ENCODE measurements around the gene ARHGEF19. TPM values are rescaled to one million over a fixed set of nuclear protein-coding genes. Genes with fewer than 3 reads are reported as not detected.
A peak's percentile ranks its signal among the peaks of the same experiment; 100 is the strongest.

ARHGEF19 gene
- total and polyA plus RNA-seq, 2 of the 13 experiments (the other 11 are each of a cell fraction or from before 2014, with no cell fraction given) = 1.7 to 1.8 TPM

DNA sequence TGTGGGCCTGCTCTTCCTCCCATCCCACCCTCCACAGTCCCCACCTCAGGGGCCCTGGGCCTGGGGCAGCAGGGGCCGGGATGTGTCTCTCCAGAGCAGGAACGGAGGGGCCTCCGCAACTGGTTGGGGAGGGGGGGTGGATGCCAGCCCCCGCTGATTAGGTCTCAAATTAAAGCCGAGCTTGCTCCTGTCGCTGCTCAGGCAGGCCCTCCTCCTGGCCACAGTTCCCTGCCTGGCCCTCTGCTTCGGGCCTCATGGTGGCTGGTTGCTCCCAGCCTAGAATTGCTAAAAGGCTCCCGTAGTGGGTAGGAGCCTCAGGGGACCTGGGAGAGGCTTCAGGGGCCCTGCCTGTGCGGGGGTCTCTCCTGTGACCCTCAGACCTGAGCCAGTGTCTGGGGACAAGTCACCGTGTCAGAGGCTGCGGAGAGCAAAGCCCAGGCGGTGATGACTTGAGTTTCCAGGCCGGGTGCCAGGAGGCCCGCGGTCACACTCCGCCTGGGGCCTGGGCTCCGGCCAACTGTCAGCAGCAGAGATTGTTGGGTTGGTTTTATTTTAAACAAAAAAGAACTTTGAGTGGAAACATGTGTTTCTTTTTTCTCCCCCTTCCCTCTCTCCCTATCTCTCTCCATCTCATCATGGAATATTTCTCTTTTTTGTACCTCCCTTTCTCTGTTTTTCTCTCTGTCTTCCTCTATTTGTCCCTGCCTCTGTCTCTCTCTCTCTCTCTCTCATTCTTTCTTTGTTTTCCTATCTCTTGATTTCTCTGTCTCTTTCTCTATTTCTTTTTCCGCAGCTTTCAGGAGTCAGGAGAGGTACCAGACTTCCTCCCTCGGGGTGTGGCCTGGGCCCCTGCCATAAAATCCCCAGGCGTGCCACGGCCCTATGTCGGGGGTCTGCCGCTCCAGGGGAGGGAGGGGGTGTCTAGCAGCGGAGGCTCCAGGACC lies 36.6 kb downstream of the ARHGEF19 start (continued):
- TF ChIP-seq, protein P1, sequence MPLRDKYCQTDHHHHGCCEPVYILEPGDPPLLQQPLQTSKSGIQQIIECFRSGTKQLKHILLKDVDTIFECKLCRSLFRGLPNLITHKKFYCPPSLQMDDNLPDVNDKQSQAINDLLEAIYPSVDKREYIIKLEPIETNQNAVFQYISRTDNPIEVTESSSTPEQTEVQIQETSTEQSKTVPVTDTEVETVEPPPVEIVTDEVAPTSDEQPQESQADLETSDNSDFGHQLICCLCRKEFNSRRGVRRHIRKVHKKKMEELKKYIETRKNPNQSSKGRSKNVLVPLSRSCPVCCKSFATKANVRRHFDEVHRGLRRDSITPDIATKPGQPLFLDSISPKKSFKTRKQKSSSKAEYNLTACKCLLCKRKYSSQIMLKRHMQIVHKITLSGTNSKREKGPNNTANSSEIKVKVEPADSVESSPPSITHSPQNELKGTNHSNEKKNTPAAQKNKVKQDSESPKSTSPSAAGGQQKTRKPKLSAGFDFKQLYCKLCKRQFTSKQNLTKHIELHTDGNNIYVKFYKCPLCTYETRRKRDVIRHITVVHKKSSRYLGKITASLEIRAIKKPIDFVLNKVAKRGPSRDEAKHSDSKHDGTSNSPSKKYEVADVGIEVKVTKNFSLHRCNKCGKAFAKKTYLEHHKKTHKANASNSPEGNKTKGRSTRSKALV (CRISPR knock-in tag; IDR thresholded peaks at IDR 0.05) = peak; percentile 64; the same call in 1 of the 2 replicates
- TF ChIP-seq ZNF563 (CRISPR knock-in tag; IDR thresholded peaks at IDR 0.05) (peak; percentile 61; the same call in 1 of the 2 replicates), MED8 (CRISPR knock-in tag; IDR thresholded peaks at IDR 0.05; ENCODE audit: insufficient replicate concordance) (no peak), ZFP37 (CRISPR knock-in tag; IDR thresholded peaks at IDR 0.05; ENCODE audit: borderline replicate concordance) (no peak), ZNF713 (CRISPR knock-in tag; IDR thresholded peaks at IDR 0.05) (no peak), KMT2B (CRISPR knock-in tag; IDR thresholded peaks at IDR 0.05) (no peak; the same call in 1 of the 2 replicates), NFKB2 (CRISPR knock-in tag; IDR thresholded peaks at IDR 0.05; ENCODE audit: borderline replicate concordance) (peak; percentile 72), PCBP1 (IDR thresholded peaks at IDR 0.05; ENCODE audit: borderline replicate concordance, low read depth, low read length) (0 out of 2 replicates have a peak, but pooled peaks have one; percentile 5), ZNF75D (CRISPR knock-in tag; IDR thresholded peaks at IDR 0.05; ENCODE audit: borderline replicate concordance) (no peak), ISL2 (CRISPR knock-in tag; IDR thresholded peaks at IDR 0.05) (no peak), ZNF660 (CRISPR knock-in tag; IDR thresholded peaks at IDR 0.05; ENCODE audit: borderline replicate concordance, low read depth) (no peak), RXRA (CRISPR knock-in tag; IDR thresholded peaks at IDR 0.05) (peak; percentile 52; the same call in 1 of the 2 replicates), MAFF (IDR thresholded peaks at IDR 0.05; ENCODE audit: low read depth, low read length) (no peak), ZNF644 (CRISPR knock-in tag; IDR thresholded peaks at IDR 0.05; ENCODE audit: low read depth) (no peak), AKAP8 (CRISPR knock-in tag; IDR thresholded peaks at IDR 0.05) (no peak)
- TF ChIP-seq, protein P2, sequence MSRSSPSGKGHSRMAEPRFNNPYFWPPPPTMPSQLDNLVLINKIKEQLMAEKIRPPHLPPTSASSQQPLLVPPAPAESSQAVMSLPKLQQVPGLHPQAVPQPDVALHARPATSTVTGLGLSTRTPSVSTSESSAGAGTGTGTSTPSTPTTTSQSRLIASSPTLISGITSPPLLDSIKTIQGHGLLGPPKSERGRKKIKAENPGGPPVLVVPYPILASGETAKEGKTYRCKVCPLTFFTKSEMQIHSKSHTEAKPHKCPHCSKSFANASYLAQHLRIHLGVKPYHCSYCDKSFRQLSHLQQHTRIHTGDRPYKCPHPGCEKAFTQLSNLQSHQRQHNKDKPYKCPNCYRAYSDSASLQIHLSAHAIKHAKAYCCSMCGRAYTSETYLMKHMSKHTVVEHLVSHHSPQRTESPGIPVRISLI (CRISPR knock-in tag; IDR thresholded peaks at IDR 0.05; ENCODE audit: borderline replicate concordance) = no peak
- TF ChIP-seq, protein P3, sequence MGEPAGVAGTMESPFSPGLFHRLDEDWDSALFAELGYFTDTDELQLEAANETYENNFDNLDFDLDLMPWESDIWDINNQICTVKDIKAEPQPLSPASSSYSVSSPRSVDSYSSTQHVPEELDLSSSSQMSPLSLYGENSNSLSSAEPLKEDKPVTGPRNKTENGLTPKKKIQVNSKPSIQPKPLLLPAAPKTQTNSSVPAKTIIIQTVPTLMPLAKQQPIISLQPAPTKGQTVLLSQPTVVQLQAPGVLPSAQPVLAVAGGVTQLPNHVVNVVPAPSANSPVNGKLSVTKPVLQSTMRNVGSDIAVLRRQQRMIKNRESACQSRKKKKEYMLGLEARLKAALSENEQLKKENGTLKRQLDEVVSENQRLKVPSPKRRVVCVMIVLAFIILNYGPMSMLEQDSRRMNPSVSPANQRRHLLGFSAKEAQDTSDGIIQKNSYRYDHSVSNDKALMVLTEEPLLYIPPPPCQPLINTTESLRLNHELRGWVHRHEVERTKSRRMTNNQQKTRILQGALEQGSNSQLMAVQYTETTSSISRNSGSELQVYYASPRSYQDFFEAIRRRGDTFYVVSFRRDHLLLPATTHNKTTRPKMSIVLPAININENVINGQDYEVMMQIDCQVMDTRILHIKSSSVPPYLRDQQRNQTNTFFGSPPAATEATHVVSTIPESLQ (CRISPR knock-in tag; conservative IDR thresholded peaks at IDR 0.05) = no peak
- TF ChIP-seq, protein P4, sequence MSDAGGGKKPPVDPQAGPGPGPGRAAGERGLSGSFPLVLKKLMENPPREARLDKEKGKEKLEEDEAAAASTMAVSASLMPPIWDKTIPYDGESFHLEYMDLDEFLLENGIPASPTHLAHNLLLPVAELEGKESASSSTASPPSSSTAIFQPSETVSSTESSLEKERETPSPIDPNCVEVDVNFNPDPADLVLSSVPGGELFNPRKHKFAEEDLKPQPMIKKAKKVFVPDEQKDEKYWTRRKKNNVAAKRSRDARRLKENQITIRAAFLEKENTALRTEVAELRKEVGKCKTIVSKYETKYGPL (CRISPR knock-in tag; IDR thresholded peaks at IDR 0.05) = no peak
- TF ChIP-seq, protein P5, sequence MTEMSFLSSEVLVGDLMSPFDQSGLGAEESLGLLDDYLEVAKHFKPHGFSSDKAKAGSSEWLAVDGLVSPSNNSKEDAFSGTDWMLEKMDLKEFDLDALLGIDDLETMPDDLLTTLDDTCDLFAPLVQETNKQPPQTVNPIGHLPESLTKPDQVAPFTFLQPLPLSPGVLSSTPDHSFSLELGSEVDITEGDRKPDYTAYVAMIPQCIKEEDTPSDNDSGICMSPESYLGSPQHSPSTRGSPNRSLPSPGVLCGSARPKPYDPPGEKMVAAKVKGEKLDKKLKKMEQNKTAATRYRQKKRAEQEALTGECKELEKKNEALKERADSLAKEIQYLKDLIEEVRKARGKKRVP (CRISPR knock-in tag; IDR thresholded peaks at IDR 0.05) = no peak
- TF ChIP-seq, protein P6, sequence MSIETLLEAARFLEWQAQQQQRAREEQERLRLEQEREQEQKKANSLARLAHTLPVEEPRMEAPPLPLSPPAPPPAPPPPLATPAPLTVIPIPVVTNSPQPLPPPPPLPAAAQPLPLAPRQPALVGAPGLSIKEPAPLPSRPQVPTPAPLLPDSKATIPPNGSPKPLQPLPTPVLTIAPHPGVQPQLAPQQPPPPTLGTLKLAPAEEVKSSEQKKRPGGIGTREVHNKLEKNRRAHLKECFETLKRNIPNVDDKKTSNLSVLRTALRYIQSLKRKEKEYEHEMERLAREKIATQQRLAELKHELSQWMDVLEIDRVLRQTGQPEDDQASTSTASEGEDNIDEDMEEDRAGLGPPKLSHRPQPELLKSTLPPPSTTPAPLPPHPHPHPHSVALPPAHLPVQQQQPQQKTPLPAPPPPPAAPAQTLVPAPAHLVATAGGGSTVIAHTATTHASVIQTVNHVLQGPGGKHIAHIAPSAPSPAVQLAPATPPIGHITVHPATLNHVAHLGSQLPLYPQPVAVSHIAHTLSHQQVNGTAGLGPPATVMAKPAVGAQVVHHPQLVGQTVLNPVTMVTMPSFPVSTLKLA (IDR thresholded peaks at IDR 0.05) = no peak

All from HepG2 (cell line).